Colonic mucosa (tissue), 4 donors: ENCODE measurements around the gene ERN1. TPM values are rescaled to one million over a fixed set of nuclear protein-coding genes. Genes with fewer than 3 reads are reported as not detected.

ENCODE experiments used
- DNase-seq: peaks from one replicate; pipeline ENCODE4 v3.0.0-alpha.2; 2020
- H3K27ac ChIP-seq: fragments of 200-600 bp; one replicate; pipeline ENCODE4 v1.8.0; 2021
- H3K27me3 ChIP-seq: fragments of 200-600 bp; one replicate; pipeline ENCODE4 v1.8.0; 2021
- H3K36me3 ChIP-seq: fragments of 200-600 bp; one replicate; pipeline ENCODE4 v1.8.0; 2021
- H3K4me1 ChIP-seq: fragments of 200-600 bp; one replicate; pipeline ENCODE4 v1.8.0; 2021; ENCODE audit warnings: mild to moderate bottlenecking
- H3K4me3 ChIP-seq: fragments of 200-600 bp; one replicate; pipeline ENCODE4 v1.8.0; 2021
- H3K9ac ChIP-seq, 2 donors: one replicate each; pipeline ENCODE4 v1.7.0; 2013; ENCODE audit warnings: control low read depth in 2 of 2, low read depth in 2 of 2, low read length in 2 of 2
- H3K9me3 ChIP-seq: fragments of 200-600 bp; one replicate; pipeline ENCODE4 v1.8.0; 2021
- intact Hi-C: fragments of 100-400 bp; cut with DNase I; formaldehyde crosslinking; loops from one replicate; pipeline ENCODE4 v1.14.1; 2022
- total RNA-seq, 2 donors: library from RNA; stranded (reverse); fragmentation: NEBNext Ultra II Directional in 1 of 2; extraction: Animal tissue kit (Norgen Biotek cat#: 25700) in 1 of 2; gene quantifications; one replicate each; pipeline ENCODE4 v1.2.1, GENCODE V29; 2021
- TF ChIP-seq, protein P1 (sequence below): fragments of 200-600 bp; IDR thresholded peaks from one replicate; pipeline ENCODE4 v1.8.0; 2022; ENCODE audit warnings: antibody characterized with exemption, mild to moderate bottlenecking
- donor health status: healthy.
- donor health status: DM: no; HTN: no; CAD: no.
- donor health status: DM: no; HTN: no; CAD: no.

ERN1 gene
- total RNA-seq, 2 donors from 2014 or later = 19.2 to 19.6 TPM

- Histone ChIP-seq H3K9ac (no peak overlapping the region), H3K4me3 (no peak overlapping the region), H3K4me1 (no peaks in the 10 kb centered on the region), H3K27me3 (no peaks in the 10 kb centered on the region), H3K9me3 (no peaks in the 10 kb centered on the region), H3K27ac (no peak overlapping the region), H3K36me3 (no peaks in the 10 kb centered on the region)
- TF ChIP-seq, protein P1, sequence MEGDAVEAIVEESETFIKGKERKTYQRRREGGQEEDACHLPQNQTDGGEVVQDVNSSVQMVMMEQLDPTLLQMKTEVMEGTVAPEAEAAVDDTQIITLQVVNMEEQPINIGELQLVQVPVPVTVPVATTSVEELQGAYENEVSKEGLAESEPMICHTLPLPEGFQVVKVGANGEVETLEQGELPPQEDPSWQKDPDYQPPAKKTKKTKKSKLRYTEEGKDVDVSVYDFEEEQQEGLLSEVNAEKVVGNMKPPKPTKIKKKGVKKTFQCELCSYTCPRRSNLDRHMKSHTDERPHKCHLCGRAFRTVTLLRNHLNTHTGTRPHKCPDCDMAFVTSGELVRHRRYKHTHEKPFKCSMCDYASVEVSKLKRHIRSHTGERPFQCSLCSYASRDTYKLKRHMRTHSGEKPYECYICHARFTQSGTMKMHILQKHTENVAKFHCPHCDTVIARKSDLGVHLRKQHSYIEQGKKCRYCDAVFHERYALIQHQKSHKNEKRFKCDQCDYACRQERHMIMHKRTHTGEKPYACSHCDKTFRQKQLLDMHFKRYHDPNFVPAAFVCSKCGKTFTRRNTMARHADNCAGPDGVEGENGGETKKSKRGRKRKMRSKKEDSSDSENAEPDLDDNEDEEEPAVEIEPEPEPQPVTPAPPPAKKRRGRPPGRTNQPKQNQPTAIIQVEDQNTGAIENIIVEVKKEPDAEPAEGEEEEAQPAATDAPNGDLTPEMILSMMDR = no peak
- intact Hi-C loops = no loop called here
- DNase-seq = no peak
Measured at GRCh38 chr17:64166876-64167275, 36.9 kb upstream of the ERN1 start.

GRCh38 chr17:64165347-64165746, 35.4 kb upstream of the ERN1 start:
- Histone ChIP-seq H3K4me3 (no peak overlapping the region), H3K9me3 (no peaks in the 10 kb centered on the region), H3K9ac (no peak overlapping the region), H3K27ac (no peak overlapping the region), H3K36me3 (no peaks in the 10 kb centered on the region), H3K4me1 (no peaks in the 10 kb centered on the region), H3K27me3 (no peaks in the 10 kb centered on the region)
- intact Hi-C loops = no loop called here
- TF ChIP-seq, protein P1 = no peak
- DNase-seq = no peak

- no peaks in the 10 kb centered on the region for H3K36me3 ChIP-seq
- intact Hi-C loops = no loop called here
Measured at GRCh38 chr17:64164596-64165285, 34.8 kb upstream of the ERN1 start.

DNA sequence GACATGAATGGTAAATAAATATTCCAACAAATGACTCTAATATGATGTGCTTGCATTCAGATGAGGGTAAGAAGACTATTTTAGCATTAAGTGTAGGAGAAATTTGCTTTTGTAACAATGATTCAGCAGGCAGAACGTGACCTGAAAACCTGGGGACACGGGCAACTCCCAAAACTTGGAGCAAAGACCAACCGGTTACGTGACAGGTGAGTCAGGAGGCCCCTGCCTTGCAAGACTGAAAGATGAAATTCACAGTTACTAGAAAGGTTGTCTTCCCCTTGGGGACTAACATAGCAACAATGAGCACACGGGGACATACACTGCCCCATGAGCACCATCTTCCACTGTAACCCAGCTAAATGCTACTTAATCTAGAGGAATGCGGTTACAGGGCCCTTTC, 33.5 kb upstream of the ERN1 start:
- Histone ChIP-seq H3K27ac (no peak overlapping the region), H3K4me3 (no peak overlapping the region), H3K27me3 (no peaks in the 10 kb centered on the region), H3K9ac (no peak overlapping the region), H3K9me3 (no peaks in the 10 kb centered on the region), H3K36me3 (no peaks in the 10 kb centered on the region), H3K4me1 (no peaks in the 10 kb centered on the region)
- intact Hi-C loops = no loop called here
- TF ChIP-seq, protein P1 = no peak
- DNase-seq = no peak

More at GRCh38 chr17:64164596-64165285, 34.8 kb upstream of the ERN1 start:
- Histone ChIP-seq H3K9me3 (no peaks in the 10 kb centered on the region), H3K4me3 (no peak overlapping the region), H3K27me3 (no peaks in the 10 kb centered on the region), H3K4me1 (no peaks in the 10 kb centered on the region), H3K9ac (no peak overlapping the region), H3K27ac (no peak overlapping the region)
- TF ChIP-seq, protein P1 = no peak
- DNase-seq = no peak

DNA sequence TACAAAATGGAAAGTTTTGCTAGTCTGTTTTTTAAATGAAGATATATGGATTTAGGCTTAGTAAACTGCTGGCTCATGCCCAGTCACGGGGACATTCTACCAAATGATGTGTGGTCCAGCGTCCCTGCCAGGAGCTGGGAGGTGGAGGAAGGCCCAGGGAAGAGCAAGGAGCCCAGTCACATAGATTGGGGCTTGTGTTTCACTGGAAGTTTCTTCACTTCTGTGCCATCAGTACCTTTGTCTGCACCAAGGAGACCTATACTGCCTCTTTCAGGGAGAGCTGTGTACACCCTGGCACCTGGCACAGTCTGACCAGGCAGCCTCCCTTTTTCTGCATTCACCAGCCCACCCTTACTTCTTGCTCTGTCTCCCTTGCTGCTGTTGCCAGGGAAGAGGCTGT, 32.6 kb upstream of the ERN1 start:
- H3K4me3 ChIP-seq = no peak overlapping the region
- DNase-seq = no peak
- no peaks in the 10 kb centered on the region for H3K27me3 ChIP-seq
- no peaks in the 10 kb centered on the region for H3K36me3 ChIP-seq
- H3K9me3 ChIP-seq = no peaks in the 10 kb centered on the region
- TF ChIP-seq, protein P1 = no peak
- no peak overlapping the region for H3K9ac ChIP-seq
- no peaks in the 10 kb centered on the region for H3K4me1 ChIP-seq
- intact Hi-C loops = no loop called here
- no peak overlapping the region for H3K27ac ChIP-seq
